Astrocyte of the spinal cord (primary cell): ENCODE data around the gene DNAH2.

ENCODE experiments used
- DNase-seq: peaks from one replicate; pipeline ENCODE4 v3.0.0; 2011; ENCODE audit warnings: low read depth, low spot score
- H3K4me3 ChIP-seq: 2 replicates; pipeline ENCODE4 v1.5.1; 2011; ENCODE audit warnings: low read depth, mild to moderate bottlenecking, low read length, moderate library complexity
- CTCF ChIP-seq: IDR thresholded peaks from 2 replicates; pipeline ENCODE4 v1.5.1; 2012; ENCODE audit warnings: low read depth, mild to moderate bottlenecking, low read length, inconsistent platforms
- in situ Hi-C: cut with HindIII; loops from 2 replicates; pipeline ENCODE4 v1.10.0; 2017; ENCODE audit warnings: low sequenced_read_pairs

Gene DNAH2

DNA sequence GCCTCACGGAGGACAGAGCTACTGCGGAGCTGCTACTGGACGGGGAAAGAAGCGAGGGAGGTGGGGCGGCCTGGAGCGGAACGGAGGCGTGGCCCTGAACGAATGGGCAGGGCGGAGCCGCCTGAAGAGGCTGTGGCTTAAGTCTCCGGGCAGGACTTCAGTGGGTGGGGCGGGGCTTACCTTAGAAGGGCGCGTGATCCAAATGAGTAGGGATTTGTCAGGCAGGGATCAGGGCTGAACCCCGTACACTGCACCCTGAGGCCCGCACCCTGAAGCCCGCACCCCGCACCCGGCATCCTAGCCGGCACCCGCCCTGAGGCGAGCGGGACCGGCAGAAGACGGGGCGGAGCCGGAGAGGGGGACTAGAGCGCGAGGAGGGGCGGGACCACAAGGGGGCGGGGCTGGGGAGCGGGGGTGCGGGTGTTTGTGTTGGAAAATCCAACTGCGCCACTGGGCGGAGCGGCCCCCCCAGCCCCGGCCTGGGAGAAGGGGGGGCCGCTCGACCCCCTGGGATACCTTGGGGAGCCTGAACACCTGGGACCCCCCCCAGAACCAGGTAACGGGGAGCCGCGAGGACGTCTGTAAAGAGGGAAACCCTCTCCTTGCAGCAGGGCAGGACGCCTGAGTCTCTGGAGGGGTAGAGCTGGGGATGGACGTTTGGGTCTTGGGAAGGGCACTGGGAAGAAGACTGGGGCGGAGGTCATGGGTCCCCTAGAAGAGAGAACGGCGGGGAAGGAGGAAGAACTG lies 116.4 kb downstream of the DNAH2 start, which contains the start of gene KDM6B:
KDM6B (plus strand) TSS at position 423 of the 747 bp plus-strand sequence. CDS start 11,338 bp downstream, outside the sequence.
- no peak for TF ChIP-seq CTCF
- H3K4me3 ChIP-seq = peak within 1 kb of the TSS; percentile 74
- in situ Hi-C loops = no loop called here
- DNase-seq = peak; percentile 92

DNA sequence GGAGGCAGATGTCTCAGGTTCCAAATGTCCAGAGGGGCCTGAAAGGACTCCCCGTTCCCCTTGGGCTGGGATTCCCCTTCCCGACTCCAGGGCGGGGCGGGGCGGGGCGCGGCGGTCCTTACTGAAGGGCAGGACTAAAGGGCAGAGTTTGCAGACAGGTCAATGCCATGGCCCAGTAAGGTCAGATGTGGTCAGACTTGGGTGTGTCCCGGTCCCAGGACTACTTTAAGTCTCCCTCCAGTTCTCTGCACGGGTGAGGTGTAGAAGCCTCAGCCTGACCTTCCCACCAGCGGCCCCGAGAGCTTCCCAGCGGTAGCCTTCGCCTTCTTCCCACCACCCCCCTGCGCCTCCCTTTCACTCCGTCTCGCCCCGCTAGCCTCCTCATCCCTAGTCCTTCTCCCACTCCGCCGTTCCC lies 117.0 kb downstream of the DNAH2 start:
- in situ Hi-C loops = no loop called here
- peak; percentile 26 for DNase-seq

GRCh38 chr17:7834957-7835813 lies 117.6 kb downstream of the DNAH2 start:
- peak overlapping the region; percentile 74 for H3K4me3 ChIP-seq
- DNase-seq = peak; percentile 99
- TF ChIP-seq CTCF = peak; percentile 93
- in situ Hi-C loops = no loop called here

More for the DNA sequence above, 117.0 kb downstream of the DNAH2 start:
- no peak for TF ChIP-seq CTCF
- H3K4me3 ChIP-seq = peak overlapping the region; percentile 74

DNA sequence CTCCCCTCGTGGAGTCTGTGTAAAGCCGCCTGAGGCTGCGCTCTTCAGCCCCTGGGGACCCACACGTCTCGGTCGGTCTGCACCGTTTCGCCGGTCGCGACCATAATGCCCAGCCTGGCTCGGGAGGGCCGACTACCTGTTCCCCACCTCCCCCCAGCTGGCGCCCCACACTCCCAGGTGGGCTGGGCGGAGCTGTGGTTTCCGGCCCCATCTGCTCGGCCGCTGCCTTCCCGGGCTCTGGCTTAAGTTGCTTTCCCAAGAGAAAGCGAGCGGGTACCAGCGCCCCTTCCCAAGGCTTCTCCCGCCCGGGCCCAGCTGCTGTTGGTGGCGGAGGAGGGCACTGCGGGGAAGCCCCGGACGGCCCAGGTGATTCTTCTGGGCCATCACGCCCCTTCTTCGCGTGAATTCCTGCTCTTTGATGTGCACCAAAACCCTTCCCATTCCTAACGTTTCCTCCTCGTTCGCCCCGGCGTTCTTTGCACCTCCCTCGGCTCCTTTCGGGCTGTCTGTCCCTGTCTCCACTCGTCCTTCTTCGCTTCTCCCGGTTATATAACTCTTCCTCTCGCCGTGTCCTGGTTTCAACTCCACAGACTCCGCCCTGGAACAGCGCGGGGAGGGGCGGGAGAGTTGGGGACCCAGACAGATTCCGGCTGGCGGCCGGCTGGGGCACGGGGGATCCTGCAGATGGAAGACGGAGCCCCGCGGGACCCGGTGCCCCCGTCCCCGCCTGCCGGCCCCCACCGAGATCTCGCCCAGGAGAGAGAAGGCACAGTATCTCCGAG lies 118.5 kb downstream of the DNAH2 start:
- in situ Hi-C loops = no loop called here
- TF ChIP-seq CTCF = no peak
- DNase-seq = peak; percentile 70
- peak overlapping the region; percentile 74 for H3K4me3 ChIP-seq

- peak overlapping the region; percentile 74 for H3K4me3 ChIP-seq
- TF ChIP-seq CTCF = no peak
- peak; percentile 91 for DNase-seq
- in situ Hi-C loops = no loop called here
Observed at GRCh38 chr17:7836596-7837407, 119.3 kb downstream of the DNAH2 start.
